ENCODE data around the gene NKX1-2.

NKX1-2 gene

DNA sequence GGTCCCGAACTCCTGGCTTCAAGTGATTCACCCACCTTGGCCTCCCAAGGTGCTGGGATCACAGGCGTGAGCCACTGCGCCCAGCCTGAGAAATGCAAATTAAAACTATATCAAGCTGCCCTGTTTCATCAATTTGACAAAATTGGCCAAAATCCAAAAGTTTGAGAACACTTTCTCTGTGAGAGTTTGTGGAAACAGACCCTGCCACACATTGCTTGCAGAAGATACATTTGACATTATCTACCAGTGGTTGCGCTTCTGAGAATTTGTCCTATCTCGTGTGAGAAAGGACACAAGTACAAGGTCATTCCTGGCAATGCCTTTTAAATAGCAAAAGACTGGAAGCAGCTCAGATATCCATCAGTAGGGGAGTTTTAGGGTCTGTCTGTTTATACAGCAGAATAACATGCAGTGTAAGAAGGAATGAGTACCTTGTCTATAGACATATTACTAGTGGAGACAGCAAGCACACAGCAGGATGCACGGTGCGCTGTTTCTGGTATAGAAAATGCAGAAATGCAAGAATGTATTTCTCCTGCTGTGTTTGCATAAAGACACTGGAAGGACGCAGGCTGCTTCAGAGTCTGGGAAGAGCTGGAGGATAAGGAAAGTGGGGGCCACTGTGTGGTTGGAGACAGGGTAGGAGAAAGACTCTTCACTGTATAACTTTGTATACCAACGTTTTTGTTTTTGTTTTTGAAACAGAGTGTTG, 16.1 kb upstream of the NKX1-2 start:
- Histone ChIP-seq H3K9ac (ENCODE audit: low read length) (no peak overlapping the region), H3K4me3 (ENCODE audit: low read length) (no peak overlapping the region), H3K79me2 (ENCODE audit: low read length) (no peaks in the 10 kb centered on the region)

DNA sequence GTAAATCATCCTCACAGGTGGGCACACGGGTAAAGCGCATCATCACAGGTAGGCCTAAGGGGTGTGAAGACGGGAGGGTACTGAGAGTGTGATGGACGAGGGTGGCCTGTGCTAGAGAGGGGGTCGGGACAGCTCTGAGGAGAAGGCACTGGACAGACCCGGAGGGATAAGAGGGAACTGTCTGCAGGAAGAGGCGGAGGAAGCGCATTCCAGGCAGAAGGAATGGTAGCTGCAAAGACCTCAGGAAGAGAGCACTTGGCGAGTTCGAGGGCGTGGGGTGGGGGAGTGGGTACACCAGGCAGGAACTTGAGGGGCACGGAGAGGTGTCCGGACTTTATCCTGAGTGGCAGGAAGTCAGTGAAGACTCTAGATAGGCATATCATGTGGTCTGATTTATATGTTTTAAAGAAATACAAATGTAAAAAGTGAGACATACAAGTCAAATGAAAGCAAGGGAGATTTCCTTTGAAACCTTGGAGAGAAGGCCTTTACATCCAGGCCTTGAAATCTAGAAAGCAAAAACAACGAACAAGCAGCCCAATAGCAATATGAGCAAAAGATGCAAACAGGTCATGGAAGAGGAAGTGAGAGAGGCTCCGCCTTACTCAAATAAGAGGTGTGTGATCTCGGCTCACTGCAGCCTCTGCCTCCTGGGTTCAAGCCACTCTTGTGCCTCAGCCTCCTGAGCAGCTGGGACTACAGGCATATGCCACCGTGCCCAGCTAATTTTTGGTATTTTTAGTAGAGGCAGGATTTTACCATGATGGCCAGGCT, 15.4 kb upstream of the NKX1-2 start:
- no peaks in the 10 kb centered on the region for H4K20me1 ChIP-seq (ENCODE audit: insufficient read depth, low read length)
- no peak overlapping the region for H3K4me2 ChIP-seq (ENCODE audit: low read depth, low read length)
- H3K79me2 ChIP-seq (ENCODE audit: low read length): no peaks in the 10 kb centered on the region
- H3K27ac ChIP-seq (ENCODE audit: low read length): no peak overlapping the region
- H3K4me3 ChIP-seq (ENCODE audit: low read length): no peak overlapping the region
- H3K9me2 ChIP-seq (replicated peaks; ENCODE audit: insufficient read depth, low read length): no peaks in the 10 kb centered on the region
- no peak for DNase-seq
- H3K27me3 ChIP-seq (replicated peaks; ENCODE audit: insufficient read depth, low read length): no peaks in the 10 kb centered on the region
- no peaks in the 10 kb centered on the region for H3F3A ChIP-seq (ENCODE audit: insufficient read depth, low read length)
- H3K36me3 ChIP-seq (replicated peaks; ENCODE audit: insufficient read depth, low read length): no peaks in the 10 kb centered on the region
- H3K9ac ChIP-seq (ENCODE audit: low read length): no peak overlapping the region
- no peak for TF ChIP-seq EZH2 (optimal IDR thresholded peaks at IDR 0.05; ENCODE audit: low read depth, low read length)
- no peak for TF ChIP-seq EZH2phosphoT487 (IDR thresholded peaks at IDR 0.05; ENCODE audit: low read length)
- no peak for TF ChIP-seq CTCF (IDR thresholded peaks at IDR 0.05; ENCODE audit: low read length)
- no peaks in the 10 kb centered on the region for H3K9me3 ChIP-seq (replicated peaks; ENCODE audit: insufficient read depth, low read length)
- 0 out of 2 replicates have a peak, but pooled peaks cover 7% of the 10 kb centered on the region for H3K4me1 ChIP-seq (ENCODE audit: low read length)
- H2AFZ ChIP-seq (ENCODE audit: low read length): no peak overlapping the region; the same call in 1 of the 2 replicates

More for the DNA sequence above, 16.1 kb upstream of the NKX1-2 start:
- Histone ChIP-seq H3K27ac (ENCODE audit: low read length) (no peak overlapping the region), H2AFZ (ENCODE audit: low read length) (no peak overlapping the region), H3K4me2 (ENCODE audit: low read depth, low read length) (no peak overlapping the region), H3K4me1 (ENCODE audit: low read length) (0 out of 2 replicates have a peak, but pooled peaks cover 7% of the 10 kb centered on the region), H3K9me3 (replicated peaks; ENCODE audit: insufficient read depth, low read length) (no peaks in the 10 kb centered on the region), H3K27me3 (replicated peaks; ENCODE audit: insufficient read depth, low read length) (no peaks in the 10 kb centered on the region), H4K20me1 (ENCODE audit: insufficient read depth, low read length) (no peaks in the 10 kb centered on the region), H3K36me3 (replicated peaks; ENCODE audit: insufficient read depth, low read length) (no peaks in the 10 kb centered on the region), H3F3A (ENCODE audit: insufficient read depth, low read length) (no peaks in the 10 kb centered on the region), H3K9me2 (replicated peaks; ENCODE audit: insufficient read depth, low read length) (no peaks in the 10 kb centered on the region)
- TF ChIP-seq CTCF (IDR thresholded peaks at IDR 0.05; ENCODE audit: low read length) (no peak), EZH2 (optimal IDR thresholded peaks at IDR 0.05; ENCODE audit: low read depth, low read length) (no peak), EZH2phosphoT487 (IDR thresholded peaks at IDR 0.05; ENCODE audit: low read length) (no peak)
- no peak for DNase-seq

GRCh38 chr10:124464028-124464965, 14.5 kb upstream of the NKX1-2 start:
- Histone ChIP-seq H3K79me2 (ENCODE audit: low read length) (no peaks in the 10 kb centered on the region), H3K27me3 (replicated peaks; ENCODE audit: insufficient read depth, low read length) (no peaks in the 10 kb centered on the region), H3K9me3 (replicated peaks; ENCODE audit: insufficient read depth, low read length) (no peaks in the 10 kb centered on the region), H3K4me2 (ENCODE audit: low read depth, low read length) (no peak overlapping the region), H3K9me2 (replicated peaks; ENCODE audit: insufficient read depth, low read length) (no peaks in the 10 kb centered on the region), H3K4me1 (ENCODE audit: low read length) (0 out of 2 replicates have a peak, but pooled peaks cover 7% of the 10 kb centered on the region), H2AFZ (ENCODE audit: low read length) (no peak overlapping the region), H3K36me3 (replicated peaks; ENCODE audit: insufficient read depth, low read length) (no peaks in the 10 kb centered on the region), H3K27ac (ENCODE audit: low read length) (no peak overlapping the region), H3K9ac (ENCODE audit: low read length) (no peak overlapping the region), H3F3A (ENCODE audit: insufficient read depth, low read length) (no peaks in the 10 kb centered on the region), H3K4me3 (ENCODE audit: low read length) (no peak overlapping the region), H4K20me1 (ENCODE audit: insufficient read depth, low read length) (no peaks in the 10 kb centered on the region)
- no peak for DNase-seq
- TF ChIP-seq CTCF (IDR thresholded peaks at IDR 0.05; ENCODE audit: low read length) (no peak), EZH2 (optimal IDR thresholded peaks at IDR 0.05; ENCODE audit: low read depth, low read length) (no peak), EZH2phosphoT487 (IDR thresholded peaks at IDR 0.05; ENCODE audit: low read length) (no peak)
